Kasumi-1 (cell line): ENCODE results near the gene DNTTIP2.
"Not testable (repeated sequence)": the region's sequence is repeated elsewhere in the genome, so short reads cannot be mapped to it uniquely, and the experiment has no call there.

Experiments used
- DNase-seq, 2 experiments: peaks; one replicate each; lab custom pipeline; 2025; lab: John Stamatoyannopoulos, UW

The DNTTIP2 gene, protein sequence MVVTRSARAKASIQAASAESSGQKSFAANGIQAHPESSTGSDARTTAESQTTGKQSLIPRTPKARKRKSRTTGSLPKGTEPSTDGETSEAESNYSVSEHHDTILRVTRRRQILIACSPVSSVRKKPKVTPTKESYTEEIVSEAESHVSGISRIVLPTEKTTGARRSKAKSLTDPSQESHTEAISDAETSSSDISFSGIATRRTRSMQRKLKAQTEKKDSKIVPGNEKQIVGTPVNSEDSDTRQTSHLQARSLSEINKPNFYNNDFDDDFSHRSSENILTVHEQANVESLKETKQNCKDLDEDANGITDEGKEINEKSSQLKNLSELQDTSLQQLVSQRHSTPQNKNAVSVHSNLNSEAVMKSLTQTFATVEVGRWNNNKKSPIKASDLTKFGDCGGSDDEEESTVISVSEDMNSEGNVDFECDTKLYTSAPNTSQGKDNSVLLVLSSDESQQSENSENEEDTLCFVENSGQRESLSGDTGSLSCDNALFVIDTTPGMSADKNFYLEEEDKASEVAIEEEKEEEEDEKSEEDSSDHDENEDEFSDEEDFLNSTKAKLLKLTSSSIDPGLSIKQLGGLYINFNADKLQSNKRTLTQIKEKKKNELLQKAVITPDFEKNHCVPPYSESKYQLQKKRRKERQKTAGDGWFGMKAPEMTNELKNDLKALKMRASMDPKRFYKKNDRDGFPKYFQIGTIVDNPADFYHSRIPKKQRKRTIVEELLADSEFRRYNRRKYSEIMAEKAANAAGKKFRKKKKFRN

DNA sequence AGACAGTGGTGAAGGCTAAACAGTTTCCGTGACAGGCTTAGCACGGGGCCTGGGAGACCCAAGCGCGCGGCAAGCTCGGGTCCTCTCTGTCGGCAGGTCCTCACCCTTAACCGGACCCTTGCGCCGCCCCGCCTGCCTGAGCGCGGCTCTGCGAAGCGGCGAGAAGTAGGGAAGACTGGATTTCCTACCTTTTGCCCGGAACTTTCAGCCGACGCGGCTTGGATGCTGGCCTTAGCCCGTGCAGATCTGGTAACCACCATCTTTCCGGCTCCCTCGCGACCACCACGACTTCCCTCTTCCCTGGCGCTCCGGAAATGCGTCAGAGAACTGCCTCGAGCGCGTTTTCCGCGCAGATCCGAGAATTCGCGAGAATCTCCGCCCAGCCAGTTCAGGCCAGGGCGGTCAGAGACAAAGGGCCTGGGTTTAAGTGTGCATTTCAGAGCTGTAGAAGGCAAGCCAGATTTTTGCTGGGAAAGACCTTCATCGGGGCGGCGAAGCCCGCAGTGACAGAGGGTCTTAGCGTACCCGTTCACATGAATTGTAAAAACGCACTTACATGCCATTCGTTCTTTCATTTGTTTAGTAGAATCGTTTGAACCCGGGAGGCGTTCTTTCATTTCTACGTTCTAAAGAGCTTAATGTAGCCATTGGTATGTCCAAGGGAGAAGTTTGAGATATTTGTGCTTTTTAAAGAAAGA, at the start of gene DNTTIP2:
TSS of gene DNTTIP2 (minus strand) at position 318 of the 698 bp plus-strand sequence. CDS start at position 260, 58 bp downstream.
- DNase-seq: peak; percentile 91 to 93

- DNase-seq: no peak
Measured at GRCh38 chr1:93925206-93925605, 46.2 kb upstream of the DNTTIP2 start.

DNA sequence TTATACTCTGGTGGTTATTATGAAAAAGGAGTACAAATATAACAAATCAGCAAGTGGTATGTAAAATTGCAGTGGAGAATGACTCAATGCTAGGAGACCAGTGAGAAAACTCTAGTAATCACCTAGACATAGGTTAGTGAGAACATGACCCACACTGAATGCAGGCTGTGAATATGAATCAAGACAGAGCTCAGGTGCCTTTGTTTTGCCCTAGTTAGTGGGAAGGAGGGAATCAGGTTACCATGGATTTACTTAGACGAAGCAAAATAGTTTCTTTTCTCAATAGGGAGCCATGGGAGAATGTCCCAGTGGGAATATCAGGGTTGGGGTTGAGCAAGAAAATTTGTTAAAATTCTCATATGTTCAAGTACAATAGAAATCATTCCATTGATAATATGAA, 40.8 kb upstream of the DNTTIP2 start:
- DNase-seq: no peak

DNA sequence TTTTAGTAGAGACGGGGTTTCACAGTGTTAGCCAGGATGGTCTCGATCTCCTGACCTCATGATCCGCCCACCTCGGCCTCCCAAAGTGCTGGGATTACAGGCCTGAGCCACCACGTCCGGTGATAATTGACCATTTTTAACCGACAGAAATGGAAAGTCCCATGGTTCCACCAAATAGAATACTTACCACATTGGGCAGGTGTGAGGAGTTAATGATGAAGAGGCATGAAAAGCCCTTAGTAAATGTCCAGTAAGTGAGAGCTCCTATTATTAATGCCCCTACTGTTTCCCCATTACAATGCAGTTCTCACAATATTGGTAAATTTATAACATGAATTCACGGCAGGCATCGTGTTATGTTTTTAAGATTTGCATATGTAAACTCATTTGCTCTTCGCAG, 38.3 kb upstream of the DNTTIP2 start:
- no peak for DNase-seq

- not testable (repeated sequence) for DNase-seq
Measured at GRCh38 chr1:93910880-93911279, 31.9 kb upstream of the DNTTIP2 start.

DNA sequence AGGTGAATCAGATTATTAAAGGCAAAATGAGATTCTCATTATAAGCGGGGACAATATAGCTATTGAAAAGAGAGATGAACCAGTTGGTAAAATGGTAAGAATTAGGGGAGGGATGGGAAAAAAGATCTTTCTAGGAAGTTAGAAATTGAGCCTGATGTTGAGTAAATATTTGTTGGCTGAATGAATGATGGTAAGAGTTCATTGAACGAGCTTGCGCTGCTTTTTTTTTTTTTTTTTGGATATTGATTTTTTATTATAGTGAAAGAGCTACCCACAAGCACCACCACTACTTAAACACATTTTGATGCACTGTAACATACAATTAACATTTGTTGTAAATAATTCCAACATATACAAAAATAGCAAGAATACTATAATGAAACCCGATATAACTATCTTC, 31.3 kb upstream of the DNTTIP2 start:
- DNase-seq: no peak

DNA sequence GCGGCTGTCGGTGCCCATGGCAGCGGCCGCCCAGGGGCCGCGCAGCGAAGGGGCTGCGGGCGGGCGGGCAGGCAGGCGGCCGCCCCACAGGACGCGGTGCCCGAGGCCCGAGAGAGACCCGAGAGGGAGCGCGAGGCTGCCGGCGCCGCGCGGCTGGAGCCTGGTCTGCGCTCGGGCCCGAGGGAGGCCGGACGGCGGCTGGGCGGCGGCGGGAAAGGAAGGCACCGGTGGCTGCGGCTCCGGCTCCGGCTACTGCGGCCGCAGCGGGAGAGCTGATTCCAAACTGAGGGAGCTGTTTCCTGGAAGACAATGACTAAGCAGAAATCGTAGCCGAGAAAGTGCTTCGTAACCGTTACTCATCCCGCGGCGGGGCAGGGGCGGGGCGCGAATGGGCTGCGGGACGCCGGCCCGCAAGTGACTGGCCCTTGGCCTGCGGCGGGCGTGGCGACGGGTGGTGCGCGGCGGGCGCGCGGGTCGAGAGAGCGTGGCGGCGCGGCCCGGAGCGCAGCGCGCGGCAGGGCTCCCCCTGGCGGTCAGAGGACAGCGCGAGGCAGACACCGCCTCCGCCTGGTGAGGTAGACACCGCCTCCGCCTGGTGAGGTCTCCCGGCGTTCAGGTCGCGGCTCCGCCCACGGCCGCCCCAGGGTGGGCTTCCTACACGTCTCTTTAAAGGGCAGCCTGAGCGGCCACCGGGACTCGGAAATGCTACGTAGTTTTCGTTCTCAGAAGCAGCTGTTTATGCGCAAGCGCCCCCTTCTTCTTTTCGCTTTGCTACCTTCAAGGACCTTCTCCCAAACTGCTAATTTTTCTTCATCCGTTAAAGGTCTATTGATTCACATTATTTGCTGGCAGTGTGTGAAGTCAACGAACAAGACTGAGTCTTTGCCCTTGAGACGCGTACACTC, 30.4 kb upstream of the DNTTIP2 start, which contains the start of gene GCLM:
TSS of gene GCLM (minus strand) at position 285 of the 905 bp plus-strand sequence. CDS start at position 18, 267 bp downstream.
- DNase-seq: peak; percentile 76 to 82

GRCh38 chr1:93908394-93909145, 29.6 kb upstream of the DNTTIP2 start:
- DNase-seq: no peak

- DNase-seq: no peak
Measured at GRCh38 chr1:93907718-93908117, 28.7 kb upstream of the DNTTIP2 start.

GRCh38 chr1:93906480-93906879, 27.5 kb upstream of the DNTTIP2 start:
- no peak for DNase-seq

- DNase-seq: peak in 1 of 2 experiments; percentile 14
Measured at GRCh38 chr1:93905734-93906133, 26.7 kb upstream of the DNTTIP2 start.

- no peak for DNase-seq
Measured at GRCh38 chr1:93905051-93905450, 26.0 kb upstream of the DNTTIP2 start.

- peak; percentile 26 to 46 for DNase-seq
Measured at GRCh38 chr1:93904228-93904627, 25.2 kb upstream of the DNTTIP2 start.

GRCh38 chr1:93900723-93901504, 21.9 kb upstream of the DNTTIP2 start:
- DNase-seq: no peak

GRCh38 chr1:93899543-93900207, 20.7 kb upstream of the DNTTIP2 start:
- no peak for DNase-seq

DNA sequence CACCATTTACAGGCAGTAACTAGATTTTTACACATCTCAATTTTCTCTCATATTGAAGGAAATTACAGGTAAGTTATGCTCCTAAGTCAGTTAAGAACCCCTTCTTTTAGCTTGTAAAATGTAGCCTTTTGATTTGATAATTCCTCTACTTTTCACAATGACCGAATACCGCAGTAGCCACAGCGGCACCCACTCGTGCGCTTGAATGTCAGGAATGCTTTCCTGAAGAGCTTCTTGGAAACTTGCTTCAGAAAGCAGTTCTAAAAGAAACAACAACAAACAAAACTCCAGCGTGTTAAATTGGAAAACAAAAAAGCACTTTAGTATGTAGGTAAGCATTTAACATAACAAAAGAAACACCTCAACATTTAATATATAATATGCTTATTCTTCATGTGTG, 9.9 kb upstream of the DNTTIP2 start:
- DNase-seq: no peak

- no peak for DNase-seq
Measured at GRCh38 chr1:93882269-93882668, 3.3 kb upstream of the DNTTIP2 start.

- no peak for DNase-seq
Measured at GRCh38 chr1:93880731-93881130, 1.7 kb upstream of the DNTTIP2 start.

DNA sequence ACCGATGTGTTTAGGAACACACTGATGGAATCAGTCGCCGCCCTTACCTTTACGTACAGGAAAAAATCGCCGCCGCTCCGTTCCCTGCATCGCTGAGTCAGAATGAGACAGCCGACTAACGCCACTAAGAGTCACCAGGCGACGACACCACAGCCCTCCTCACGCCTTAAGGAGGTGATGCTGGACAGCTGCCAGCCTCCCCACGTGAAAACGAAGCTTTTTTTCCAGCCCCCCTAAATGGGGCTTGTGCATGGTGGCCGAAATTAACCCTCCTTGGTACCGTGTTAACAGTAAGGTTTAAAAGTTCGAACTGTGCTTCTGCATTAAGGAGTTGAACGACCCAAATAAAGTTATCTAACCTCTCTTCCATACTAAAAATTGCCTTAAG, 511 bp downstream of the DNTTIP2 start:
- DNase-seq: peak; percentile 20 to 43
